Peyer's patch (tissue), 4 donors: Measurements from ENCODE around the gene KYAT1.

ENCODE experiments used
- POLR2A ChIP-seq, 2 donors: fragments of 450-650 bp; IDR thresholded peaks; one replicate each; pipeline ENCODE4 v1.5.1; 2017; ENCODE audit warnings: antibody characterized with exemption in 2 of 2, mild to moderate bottlenecking in 2 of 2, moderate library complexity in 2 of 2
- TF ChIP-seq, protein P1 (sequence below), 6 experiments: fragments of 450-650 bp in 4 of 6; fragments of 200-600 bp in 2 of 6; sonication (generic) in 1 of 6; IDR thresholded peaks; one replicate each; pipeline ENCODE4 v1.5.1; 2017 to 2019; ENCODE audit warnings: antibody characterized with exemption in 6 of 6, mild to moderate bottlenecking in 3 of 6, moderate library complexity in 1 of 6

- TF ChIP-seq, protein P1, sequence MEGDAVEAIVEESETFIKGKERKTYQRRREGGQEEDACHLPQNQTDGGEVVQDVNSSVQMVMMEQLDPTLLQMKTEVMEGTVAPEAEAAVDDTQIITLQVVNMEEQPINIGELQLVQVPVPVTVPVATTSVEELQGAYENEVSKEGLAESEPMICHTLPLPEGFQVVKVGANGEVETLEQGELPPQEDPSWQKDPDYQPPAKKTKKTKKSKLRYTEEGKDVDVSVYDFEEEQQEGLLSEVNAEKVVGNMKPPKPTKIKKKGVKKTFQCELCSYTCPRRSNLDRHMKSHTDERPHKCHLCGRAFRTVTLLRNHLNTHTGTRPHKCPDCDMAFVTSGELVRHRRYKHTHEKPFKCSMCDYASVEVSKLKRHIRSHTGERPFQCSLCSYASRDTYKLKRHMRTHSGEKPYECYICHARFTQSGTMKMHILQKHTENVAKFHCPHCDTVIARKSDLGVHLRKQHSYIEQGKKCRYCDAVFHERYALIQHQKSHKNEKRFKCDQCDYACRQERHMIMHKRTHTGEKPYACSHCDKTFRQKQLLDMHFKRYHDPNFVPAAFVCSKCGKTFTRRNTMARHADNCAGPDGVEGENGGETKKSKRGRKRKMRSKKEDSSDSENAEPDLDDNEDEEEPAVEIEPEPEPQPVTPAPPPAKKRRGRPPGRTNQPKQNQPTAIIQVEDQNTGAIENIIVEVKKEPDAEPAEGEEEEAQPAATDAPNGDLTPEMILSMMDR (IDR thresholded peaks at IDR 0.05): no peak
- no peak for TF ChIP-seq POLR2A (IDR thresholded peaks at IDR 0.05)
These were observed 40.4 kb upstream of the KYAT1 start for GRCh38 chr9:128921881-128922763.
